ENCODE results near the gene AVPR1A.
A peak's percentile ranks its signal among the peaks of the same experiment; 100 is the strongest.

Gene AVPR1A

DNA sequence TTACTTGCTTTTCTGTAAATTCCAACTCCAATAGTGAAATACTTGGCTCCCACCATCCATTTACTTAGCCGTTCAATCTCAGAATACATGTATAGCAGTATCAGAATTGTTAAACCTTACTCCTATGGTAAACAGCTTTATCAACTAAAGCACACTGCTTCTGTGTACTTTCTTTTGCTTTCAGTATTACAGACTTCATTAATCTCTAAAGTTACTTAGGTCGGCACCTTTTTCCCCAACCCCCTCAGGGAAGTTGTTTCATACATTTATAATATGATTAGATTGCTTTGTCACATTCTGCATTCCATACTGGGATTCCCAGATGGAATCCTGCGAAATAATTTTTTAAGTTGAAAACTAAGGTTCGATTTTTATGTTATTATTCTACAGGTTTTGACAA is 12.5 kb downstream of the AVPR1A start:
- TF ChIP-seq CTCF (IDR thresholded peaks at IDR 0.05; ENCODE audit: insufficient read depth, low read depth, low read length, missing control alignments), result no peak
- no peak overlapping the region for H3K4me3 ChIP-seq (ENCODE audit: low read depth, low read length)
- DNase-seq (ENCODE audit: low read depth), result no peak

- H3K4me3 ChIP-seq (ENCODE audit: low read depth, low read length), result no peak overlapping the region
- no peak for TF ChIP-seq CTCF (IDR thresholded peaks at IDR 0.05; ENCODE audit: insufficient read depth, low read depth, low read length, missing control alignments)
- no peak for DNase-seq (ENCODE audit: low read depth)
These were observed 17.0 kb downstream of the AVPR1A start for GRCh38 chr12:63133981-63134380.

DNA sequence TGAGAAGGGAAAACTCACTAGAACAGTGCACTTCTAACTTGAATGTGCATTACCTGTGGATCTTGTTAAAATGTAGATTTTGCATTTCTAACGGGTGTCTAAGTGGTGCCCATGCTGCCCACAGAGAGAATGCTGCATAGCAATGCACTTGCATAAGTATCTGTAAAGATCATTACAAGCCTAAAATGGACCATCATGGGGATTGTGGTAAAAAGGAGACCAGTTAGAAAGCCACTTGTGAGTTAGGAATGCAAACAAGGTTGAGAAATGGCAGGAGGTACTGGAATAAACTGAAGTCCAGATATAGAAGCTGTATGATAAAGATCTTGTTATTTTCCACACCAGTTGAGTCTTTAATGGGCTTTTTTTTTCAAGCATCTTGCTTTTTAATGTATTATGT is 18.8 kb downstream of the AVPR1A start:
- TF ChIP-seq CTCF (IDR thresholded peaks at IDR 0.05; ENCODE audit: insufficient read depth, low read depth, low read length, missing control alignments), result no peak
- no peak for DNase-seq (ENCODE audit: low read depth)
- no peak overlapping the region for H3K4me3 ChIP-seq (ENCODE audit: low read depth, low read length)

DNA sequence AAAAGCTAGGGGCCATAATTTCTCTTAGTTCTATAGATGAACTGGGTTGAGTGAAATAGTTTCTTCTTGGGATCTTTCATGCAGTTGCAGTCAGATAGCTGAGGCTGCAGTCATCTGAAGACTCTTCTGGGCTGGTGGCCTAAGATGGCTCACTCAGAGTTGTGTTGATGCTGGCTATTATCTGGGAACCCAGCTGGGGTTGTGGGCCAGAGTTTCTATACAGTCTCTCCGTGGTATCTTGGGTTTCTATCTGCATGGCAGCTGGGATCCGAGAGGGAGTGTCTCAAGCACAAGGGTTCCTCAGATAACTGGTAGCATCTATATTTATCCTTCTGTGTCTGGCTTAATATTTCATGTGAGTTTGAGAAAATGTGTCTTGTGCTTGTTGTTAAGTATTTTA is 21.1 kb downstream of the AVPR1A start:
- no peak for DNase-seq (ENCODE audit: low read depth)
- no peak overlapping the region for H3K4me3 ChIP-seq (ENCODE audit: low read depth, low read length)
- no peak for TF ChIP-seq CTCF (IDR thresholded peaks at IDR 0.05; ENCODE audit: insufficient read depth, low read depth, low read length, missing control alignments)

DNA sequence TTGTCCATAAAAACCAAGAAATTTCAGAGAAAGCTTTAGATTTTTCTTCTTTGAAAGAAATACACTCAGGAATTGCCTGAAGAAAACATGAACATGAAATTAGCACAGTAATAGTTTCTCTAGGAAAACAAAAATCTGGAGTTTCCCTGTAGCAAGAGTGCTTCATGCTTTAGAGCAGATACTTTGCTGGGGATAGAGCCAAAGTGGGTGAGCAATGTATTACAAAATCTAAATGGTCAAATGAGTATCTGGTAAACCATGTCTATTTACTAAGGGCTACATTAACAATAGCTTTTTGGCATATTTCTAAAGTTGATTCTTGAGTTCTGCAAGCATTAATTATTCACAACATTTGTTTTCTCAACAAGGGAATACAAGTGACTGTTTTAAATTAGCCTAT is 26.2 kb downstream of the AVPR1A start:
- H3K4me3 ChIP-seq (ENCODE audit: low read depth, low read length), result no peak overlapping the region
- no peak for TF ChIP-seq CTCF (IDR thresholded peaks at IDR 0.05; ENCODE audit: insufficient read depth, low read depth, low read length, missing control alignments)
- DNase-seq (ENCODE audit: low read depth), result no peak

DNA sequence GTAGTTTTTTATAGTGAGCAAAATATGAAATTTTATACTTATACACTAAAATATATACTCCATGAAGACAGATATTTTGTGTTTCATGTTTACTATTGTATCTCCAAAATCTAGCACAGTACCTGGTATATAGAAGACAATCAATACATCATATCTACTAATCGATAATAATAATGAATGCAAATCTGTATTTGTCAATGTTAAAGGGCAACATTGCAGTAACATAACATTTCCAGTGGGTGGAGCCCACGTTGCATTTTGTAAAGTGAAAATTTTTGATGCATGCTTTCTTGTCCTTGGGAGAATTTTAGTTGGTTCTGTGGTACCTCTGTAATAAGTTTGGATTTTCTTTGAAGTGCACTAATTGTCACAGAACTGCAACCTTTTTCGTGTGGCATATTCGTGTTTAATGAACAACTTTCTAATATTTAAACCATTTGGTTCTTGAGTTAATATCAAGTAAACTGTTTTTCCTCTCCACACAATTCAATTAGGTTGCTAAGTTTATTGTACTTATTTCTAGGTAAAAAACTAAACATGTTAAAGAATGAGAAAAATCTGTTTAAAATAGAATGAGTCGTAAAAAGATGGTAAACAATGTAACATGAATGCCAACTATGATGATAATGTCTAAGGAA is 47.4 kb downstream of the AVPR1A start:
- TF ChIP-seq CTCF (IDR thresholded peaks at IDR 0.05; ENCODE audit: insufficient read depth, low read depth, low read length, missing control alignments), result peak; percentile 60
- DNase-seq (ENCODE audit: low read depth), result peak; percentile 38
- no peak overlapping the region for H3K4me3 ChIP-seq (ENCODE audit: low read depth, low read length)

- no peak for DNase-seq (ENCODE audit: low read depth)
- H3K4me3 ChIP-seq (ENCODE audit: low read depth, low read length), result no peak overlapping the region
- no peak for TF ChIP-seq CTCF (IDR thresholded peaks at IDR 0.05; ENCODE audit: insufficient read depth, low read depth, low read length, missing control alignments)
These were observed 49.1 kb downstream of the AVPR1A start for GRCh38 chr12:63101920-63102319.
